NCI-H2029 (cell line): ENCODE data around the gene TPM1.

Experiments
- DNase-seq: peaks from one replicate; lab custom pipeline; 2025; lab: John Stamatoyannopoulos, UW

The TPM1 gene

DNA sequence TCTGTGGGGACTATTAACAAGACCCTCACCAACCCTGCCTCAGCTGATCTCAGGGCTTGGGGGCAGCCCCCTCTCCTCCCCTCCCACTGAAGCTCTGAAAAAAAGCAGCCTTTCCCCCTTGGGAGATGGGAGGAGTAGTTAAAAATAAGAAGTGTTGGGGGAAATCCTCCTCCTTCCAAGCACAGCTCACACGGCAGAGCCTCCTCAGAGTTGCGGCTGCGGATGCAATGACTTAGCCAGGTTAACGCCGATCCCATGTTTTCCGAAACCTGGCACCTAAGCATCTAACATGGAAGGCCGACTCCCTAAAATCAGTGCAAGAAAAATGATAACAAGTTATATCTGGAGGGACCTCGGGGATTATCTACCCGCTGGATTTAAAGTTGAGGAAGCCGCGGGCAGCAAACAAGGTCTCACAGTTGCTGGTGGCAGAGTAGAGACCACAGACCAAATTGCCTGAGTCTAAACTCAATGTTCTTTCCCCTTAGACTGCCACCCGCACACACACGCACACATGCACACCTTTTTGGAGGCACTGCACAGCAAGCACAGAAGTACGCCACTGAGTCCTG, 1.1 kb upstream of the TPM1 start:
- no peak for DNase-seq

- DNase-seq: no peak
Observed at GRCh38 chr15:63042877-63043334, 359 bp downstream of the TPM1 start.

DNA sequence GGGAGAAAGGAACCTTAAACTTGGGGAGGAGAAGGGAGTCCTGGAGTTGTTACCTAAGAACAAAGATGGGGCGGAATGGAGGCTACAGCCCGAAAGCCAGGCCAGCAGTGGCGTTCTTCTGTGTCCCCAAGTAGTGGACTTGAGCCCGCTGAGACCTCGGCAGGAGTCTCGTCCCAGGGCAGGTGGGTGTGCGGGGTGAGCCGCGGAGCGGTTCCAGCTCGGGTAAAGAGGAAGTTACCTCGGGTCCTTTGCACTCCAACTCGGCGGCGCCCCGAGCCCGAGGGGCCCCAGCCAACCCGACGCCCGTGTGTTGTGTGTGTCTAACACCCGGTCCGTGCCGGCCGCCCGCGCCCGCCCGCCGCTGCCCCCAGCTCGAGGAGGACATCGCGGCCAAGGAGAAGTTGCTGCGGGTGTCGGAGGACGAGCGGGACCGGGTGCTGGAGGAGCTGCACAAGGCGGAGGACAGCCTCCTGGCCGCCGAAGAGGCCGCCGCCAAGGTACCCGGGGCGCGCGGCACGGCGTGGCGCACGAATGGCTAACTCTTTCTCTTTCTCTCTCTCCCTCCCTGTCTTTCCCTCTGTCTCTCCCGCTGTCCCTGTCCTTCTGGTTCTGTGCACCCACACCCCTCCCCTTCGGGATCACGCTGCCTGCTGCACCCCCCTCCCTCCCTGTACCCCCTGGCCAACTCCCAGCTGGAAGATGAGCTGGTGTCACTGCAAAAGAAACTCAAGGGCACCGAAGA, 959 bp downstream of the TPM1 start:
- no peak for DNase-seq

GRCh38 chr15:63044077-63044644, 1.6 kb downstream of the TPM1 start:
- DNase-seq: no peak

DNA sequence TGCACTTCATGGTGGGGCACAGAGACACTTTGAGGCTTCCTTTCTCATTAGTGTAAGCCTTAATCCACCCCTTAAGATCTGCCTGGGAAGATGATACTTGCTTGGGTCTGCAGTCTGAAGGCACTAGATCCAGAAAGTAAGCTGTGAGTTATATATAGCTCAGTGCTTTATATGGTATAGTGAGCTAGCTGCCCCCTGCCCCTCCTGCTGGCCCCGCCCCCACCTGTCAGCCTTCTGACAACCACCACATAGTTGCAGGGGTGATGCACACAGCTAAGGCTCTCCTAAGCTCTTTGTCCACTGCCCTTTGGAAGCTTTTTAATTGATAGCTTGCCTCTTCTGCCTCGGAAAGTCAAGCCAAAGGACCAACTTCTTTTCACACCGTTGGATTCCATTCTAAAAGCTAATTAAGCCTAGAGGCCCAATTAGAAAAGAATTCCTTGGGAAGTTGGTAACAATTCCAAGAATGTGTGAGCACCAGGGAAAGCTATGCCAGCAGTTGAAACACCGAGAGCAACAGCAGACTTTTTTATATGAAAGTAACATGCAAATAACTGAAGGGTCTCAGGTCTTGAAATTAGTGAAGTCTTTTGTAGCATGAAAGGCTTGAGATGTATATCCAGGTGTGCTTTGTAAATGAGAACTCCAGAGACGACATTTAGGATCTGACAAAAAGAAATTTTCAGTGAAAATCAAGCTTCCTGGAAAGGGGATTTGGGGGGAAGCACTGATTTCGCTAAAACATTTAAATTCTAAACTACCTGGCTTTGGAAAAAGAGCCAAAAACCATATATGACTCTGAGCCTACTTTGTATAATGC, 2.3 kb downstream of the TPM1 start:
- no peak for DNase-seq

GRCh38 chr15:63045465-63045840, 2.9 kb downstream of the TPM1 start:
- no peak for DNase-seq

DNA sequence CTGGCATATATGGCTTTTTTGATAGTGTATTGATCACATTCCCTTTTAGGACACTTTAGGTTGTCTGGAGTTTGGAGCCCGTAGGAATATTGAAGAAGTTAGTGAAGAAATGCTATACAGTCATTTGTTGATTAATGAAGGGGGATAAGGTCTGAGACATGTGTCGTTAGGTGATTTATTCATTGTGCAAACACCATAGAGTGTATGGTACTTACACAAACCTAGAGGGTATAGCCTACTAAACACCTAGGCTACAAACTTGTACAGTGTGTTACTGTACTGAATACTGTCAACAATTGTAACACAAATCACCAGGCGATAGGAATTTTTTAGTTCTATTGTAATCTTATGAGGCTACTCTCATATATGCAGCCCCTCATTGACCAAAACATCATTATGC, 3.3 kb downstream of the TPM1 start:
- DNase-seq: no peak

- no peak for DNase-seq
Observed at GRCh38 chr15:63046917-63047760, 4.6 kb downstream of the TPM1 start.

- no peak for DNase-seq
Observed at GRCh38 chr15:63047792-63048114, 5.2 kb downstream of the TPM1 start.

- DNase-seq: peak; percentile 74
Observed at GRCh38 chr15:63048115-63048775, 5.7 kb downstream of the TPM1 start.

DNA sequence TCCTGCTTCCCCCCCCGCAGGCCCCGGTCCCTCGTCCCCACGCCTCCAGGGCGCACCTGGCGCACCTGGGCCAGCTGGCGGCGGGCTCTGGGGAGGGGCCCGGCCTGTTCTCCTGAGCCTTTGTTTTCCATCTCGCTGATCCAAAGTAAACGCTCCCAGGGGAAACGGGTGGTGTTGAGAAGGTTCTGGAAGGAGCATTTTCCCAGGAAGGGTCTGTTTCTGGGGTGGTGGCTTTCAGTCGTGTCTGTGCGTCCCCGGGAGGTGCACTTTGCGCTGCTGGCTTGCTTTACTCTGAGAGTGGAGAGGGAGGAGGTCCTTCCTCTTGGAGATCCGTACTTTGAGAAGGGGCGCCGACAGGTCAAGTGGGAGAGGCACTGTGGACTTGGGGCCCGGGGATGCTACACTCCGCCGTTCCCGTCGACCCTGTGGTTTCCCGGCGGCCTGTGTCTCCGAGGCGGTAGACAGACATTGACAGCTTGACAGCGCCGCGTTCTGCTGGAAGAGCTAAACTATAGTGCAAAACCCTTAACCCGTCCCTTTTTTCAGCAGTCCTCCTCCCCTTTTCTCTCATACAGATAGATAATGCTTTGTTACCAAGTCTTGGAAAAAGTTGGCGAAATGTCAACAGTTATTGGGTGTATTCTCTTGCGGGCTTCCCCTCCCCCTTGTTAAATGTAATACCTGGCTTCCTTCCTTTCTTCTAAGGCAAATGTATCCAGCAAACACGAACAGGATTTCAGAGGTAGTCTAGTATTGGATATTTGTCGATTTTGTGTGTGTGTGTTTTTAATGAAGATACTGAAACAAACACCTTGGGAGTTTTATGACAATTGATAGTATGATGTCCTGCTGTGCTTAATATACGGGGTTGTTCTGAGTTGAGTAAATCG, 6.5 kb downstream of the TPM1 start:
- DNase-seq: no peak

- no peak for DNase-seq
Observed at GRCh38 chr15:63049783-63050371, 7.3 kb downstream of the TPM1 start.

GRCh38 chr15:63050731-63051155, 8.2 kb downstream of the TPM1 start:
- no peak for DNase-seq

- peak; percentile 79 for DNase-seq
Observed at GRCh38 chr15:63051156-63052066, 8.9 kb downstream of the TPM1 start.

DNA sequence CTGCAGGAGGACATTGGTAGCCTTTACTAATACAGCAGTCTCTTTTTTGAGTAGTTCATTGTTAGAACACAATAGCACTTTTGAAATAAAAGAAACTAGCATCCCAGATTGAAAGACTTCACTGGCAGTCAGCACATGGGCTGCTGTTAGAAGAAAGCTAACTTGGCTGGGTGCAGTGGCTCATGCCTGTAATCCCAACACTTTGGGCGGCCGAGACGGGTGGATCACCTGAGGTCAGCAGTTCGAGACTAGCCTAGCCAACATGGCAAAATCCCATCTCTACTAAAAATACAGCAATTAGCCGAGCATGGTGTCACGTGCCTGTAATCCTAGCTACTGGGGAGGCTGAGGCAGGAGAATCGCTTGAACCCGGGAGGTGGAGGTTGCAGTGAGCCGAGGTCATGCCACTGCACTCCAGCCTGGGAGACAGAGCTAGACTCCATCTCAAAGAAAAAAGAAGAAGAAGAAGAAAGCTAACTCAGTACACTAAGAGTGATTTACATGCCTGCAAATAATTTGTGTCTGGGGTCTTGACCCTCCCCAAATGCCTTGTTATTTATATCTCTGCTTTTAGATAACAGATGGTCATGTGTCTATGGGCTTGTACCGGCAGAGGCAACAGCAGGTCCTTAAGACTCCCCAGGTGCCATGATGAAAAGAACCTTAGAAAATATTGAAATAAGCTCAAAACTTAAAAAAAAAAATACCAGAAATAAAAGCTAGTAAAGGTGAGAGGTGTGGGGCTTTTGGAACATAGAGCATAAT, 9.7 kb downstream of the TPM1 start:
- DNase-seq: no peak

GRCh38 chr15:63052961-63053698, 10.6 kb downstream of the TPM1 start:
- DNase-seq: no peak

GRCh38 chr15:63054281-63054683, 11.7 kb downstream of the TPM1 start:
- DNase-seq: no peak
